C4-2B (cell line): ENCODE results near the gene RAD50.

Source experiments
- ZFX ChIP-seq: fragments of 450-650 bp; IDR thresholded peaks from 2 replicates; pipeline ENCODE4 v1.6.1; 2017
- TF ChIP-seq, protein P1 (sequence below): fragments of 450-650 bp; conservative IDR thresholded peaks from 2 replicates; pipeline ENCODE4 v1.5.1; 2017; ENCODE audit warnings: mild to moderate bottlenecking

- TF ChIP-seq, protein P1, sequence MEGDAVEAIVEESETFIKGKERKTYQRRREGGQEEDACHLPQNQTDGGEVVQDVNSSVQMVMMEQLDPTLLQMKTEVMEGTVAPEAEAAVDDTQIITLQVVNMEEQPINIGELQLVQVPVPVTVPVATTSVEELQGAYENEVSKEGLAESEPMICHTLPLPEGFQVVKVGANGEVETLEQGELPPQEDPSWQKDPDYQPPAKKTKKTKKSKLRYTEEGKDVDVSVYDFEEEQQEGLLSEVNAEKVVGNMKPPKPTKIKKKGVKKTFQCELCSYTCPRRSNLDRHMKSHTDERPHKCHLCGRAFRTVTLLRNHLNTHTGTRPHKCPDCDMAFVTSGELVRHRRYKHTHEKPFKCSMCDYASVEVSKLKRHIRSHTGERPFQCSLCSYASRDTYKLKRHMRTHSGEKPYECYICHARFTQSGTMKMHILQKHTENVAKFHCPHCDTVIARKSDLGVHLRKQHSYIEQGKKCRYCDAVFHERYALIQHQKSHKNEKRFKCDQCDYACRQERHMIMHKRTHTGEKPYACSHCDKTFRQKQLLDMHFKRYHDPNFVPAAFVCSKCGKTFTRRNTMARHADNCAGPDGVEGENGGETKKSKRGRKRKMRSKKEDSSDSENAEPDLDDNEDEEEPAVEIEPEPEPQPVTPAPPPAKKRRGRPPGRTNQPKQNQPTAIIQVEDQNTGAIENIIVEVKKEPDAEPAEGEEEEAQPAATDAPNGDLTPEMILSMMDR: no peak
- no peak for TF ChIP-seq ZFX
These were observed 124.7 kb downstream of the RAD50 start for GRCh38 chr5:132681476-132681831.
